ENCODE measurements around the gene GABPB1. TPM values are rescaled to one million over a fixed set of nuclear protein-coding genes. Genes with fewer than 3 reads are reported as not detected.
"Not testable (repeated sequence)": the region's sequence is repeated elsewhere in the genome, so short reads cannot be mapped to it uniquely, and the experiment has no call there.

GABPB1 gene
- total and polyA plus RNA-seq, 2 experiments from 2014 or later: 23.3 to 38.7 TPM

DNA sequence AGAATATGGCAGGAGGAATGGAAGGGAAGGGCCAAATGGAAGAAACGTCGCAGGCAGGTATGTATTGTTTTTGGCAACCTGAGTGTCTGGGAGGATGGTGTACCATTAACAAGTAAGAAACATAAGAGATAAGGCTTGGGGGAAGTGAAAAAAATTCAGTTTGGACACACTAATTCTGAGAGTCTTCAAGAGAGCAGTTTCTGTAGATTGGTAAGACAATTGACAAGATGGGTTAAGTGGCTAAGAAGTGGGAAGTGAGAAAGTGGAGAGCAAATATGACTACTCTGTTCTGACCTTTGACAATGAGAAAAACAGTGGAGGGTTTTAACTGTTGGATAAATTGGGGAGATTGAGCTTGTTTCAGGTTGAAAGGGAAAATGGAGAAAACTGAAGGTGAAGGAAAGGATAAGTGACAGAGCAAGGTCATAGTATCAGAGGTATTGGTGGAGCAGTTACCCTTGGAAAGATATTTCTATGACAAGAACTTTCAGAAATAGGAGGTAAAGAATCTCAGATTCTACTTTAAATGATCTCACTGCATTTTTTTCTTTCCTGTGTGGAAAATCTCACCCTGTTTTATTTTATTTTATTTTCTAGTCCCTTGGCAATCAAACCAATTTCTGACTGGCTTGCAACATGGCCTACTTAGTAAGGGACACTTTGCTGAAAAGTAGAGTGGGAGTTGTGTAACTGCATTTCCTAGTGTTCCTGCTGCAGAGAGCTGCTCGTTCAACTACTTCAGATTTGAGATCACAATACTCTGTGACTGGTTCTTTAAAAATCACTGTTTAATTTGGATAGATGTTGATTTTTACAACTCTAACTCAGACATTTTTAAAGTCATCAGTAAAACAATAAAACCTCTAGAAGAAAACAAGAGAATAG is 23.1 kb upstream of the GABPB1 start:
- Histone ChIP-seq H4K20me1 (ENCODE audit: insufficient read depth, poor library complexity, severe bottlenecking) (no peaks in the 10 kb centered on the region), H3K36me3 (replicated peaks; ENCODE audit: insufficient read depth, low read depth) (no peaks in the 10 kb centered on the region), H2AFZ (no peak overlapping the region), H3K9me3 (ENCODE audit: low read depth) (no peaks in the 10 kb centered on the region), H3K27me3 (no peaks in the 10 kb centered on the region), H3K9me2 (replicated peaks; ENCODE audit: insufficient read depth) (no peaks in the 10 kb centered on the region), H3K27ac (no peak overlapping the region), H3K4me1 (ENCODE audit: insufficient read depth) (no peaks in the 10 kb centered on the region), H3K4me3 (no peak overlapping the region), H3K79me2 (no peaks in the 10 kb centered on the region), H3K4me2 (no peak overlapping the region)
- WGBS (ENCODE audit: low lambda C conversion rate, missing lambda C conversion rate): 82% methylated on average over 3 of the region's 3 CpGs
- no peak for DNase-seq (ENCODE audit: low spot score)
- TF ChIP-seq, protein P1, sequence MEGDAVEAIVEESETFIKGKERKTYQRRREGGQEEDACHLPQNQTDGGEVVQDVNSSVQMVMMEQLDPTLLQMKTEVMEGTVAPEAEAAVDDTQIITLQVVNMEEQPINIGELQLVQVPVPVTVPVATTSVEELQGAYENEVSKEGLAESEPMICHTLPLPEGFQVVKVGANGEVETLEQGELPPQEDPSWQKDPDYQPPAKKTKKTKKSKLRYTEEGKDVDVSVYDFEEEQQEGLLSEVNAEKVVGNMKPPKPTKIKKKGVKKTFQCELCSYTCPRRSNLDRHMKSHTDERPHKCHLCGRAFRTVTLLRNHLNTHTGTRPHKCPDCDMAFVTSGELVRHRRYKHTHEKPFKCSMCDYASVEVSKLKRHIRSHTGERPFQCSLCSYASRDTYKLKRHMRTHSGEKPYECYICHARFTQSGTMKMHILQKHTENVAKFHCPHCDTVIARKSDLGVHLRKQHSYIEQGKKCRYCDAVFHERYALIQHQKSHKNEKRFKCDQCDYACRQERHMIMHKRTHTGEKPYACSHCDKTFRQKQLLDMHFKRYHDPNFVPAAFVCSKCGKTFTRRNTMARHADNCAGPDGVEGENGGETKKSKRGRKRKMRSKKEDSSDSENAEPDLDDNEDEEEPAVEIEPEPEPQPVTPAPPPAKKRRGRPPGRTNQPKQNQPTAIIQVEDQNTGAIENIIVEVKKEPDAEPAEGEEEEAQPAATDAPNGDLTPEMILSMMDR (IDR thresholded peaks at IDR 0.05; ENCODE audit: poor library complexity): no peak

- not testable (repeated sequence) for H3K79me2 ChIP-seq
Observed at GRCh38 chr15:50369564-50369963, 14.6 kb upstream of the GABPB1 start.

GRCh38 chr15:50365971-50366370 is 11.0 kb upstream of the GABPB1 start:
- H3K4me1 ChIP-seq (ENCODE audit: insufficient read depth): no peaks in the 10 kb centered on the region
- H3K4me2 ChIP-seq: no peak overlapping the region
- no peak overlapping the region for H2AFZ ChIP-seq
- peaks cover 3% of the 10 kb centered on the region for H3K79me2 ChIP-seq
- TF ChIP-seq EZH2 (IDR thresholded peaks at IDR 0.05; ENCODE audit: borderline replicate concordance) (no peak), EZH2phosphoT487 (IDR thresholded peaks at IDR 0.05; ENCODE audit: low read depth, severe bottlenecking, unreplicated experiment) (no peak)
- TF ChIP-seq, protein P1 (IDR thresholded peaks at IDR 0.05; ENCODE audit: poor library complexity): no peak
- H3K27ac ChIP-seq: no peak overlapping the region
- H3K4me3 ChIP-seq: no peak overlapping the region
- no peaks in the 10 kb centered on the region for H3K9me2 ChIP-seq (replicated peaks; ENCODE audit: insufficient read depth)
- no peaks in the 10 kb centered on the region for H4K20me1 ChIP-seq (ENCODE audit: insufficient read depth, poor library complexity, severe bottlenecking)
- no peak for DNase-seq (ENCODE audit: low spot score)
- no peaks in the 10 kb centered on the region for H3K9me3 ChIP-seq (ENCODE audit: low read depth)
- H3K27me3 ChIP-seq: no peaks in the 10 kb centered on the region
- no peaks in the 10 kb centered on the region for H3K36me3 ChIP-seq (replicated peaks; ENCODE audit: insufficient read depth, low read depth)

More at GRCh38 chr15:50369564-50369963, 14.6 kb upstream of the GABPB1 start:
- 92% methylated on average over 7 of the region's 8 CpGs for WGBS (ENCODE audit: low lambda C conversion rate, missing lambda C conversion rate)
- H3K27me3 ChIP-seq; H3K36me3 ChIP-seq (replicated peaks; ENCODE audit: insufficient read depth, low read depth); DNase-seq (ENCODE audit: low spot score); H3K4me1 ChIP-seq (ENCODE audit: insufficient read depth); H2AFZ ChIP-seq; H3K27ac ChIP-seq; H3K9me3 ChIP-seq (ENCODE audit: low read depth); H3K4me2 ChIP-seq; H3K9me2 ChIP-seq (replicated peaks; ENCODE audit: insufficient read depth); H3K4me3 ChIP-seq; H4K20me1 ChIP-seq (ENCODE audit: insufficient read depth, poor library complexity, severe bottlenecking): not testable (repeated sequence)

DNA sequence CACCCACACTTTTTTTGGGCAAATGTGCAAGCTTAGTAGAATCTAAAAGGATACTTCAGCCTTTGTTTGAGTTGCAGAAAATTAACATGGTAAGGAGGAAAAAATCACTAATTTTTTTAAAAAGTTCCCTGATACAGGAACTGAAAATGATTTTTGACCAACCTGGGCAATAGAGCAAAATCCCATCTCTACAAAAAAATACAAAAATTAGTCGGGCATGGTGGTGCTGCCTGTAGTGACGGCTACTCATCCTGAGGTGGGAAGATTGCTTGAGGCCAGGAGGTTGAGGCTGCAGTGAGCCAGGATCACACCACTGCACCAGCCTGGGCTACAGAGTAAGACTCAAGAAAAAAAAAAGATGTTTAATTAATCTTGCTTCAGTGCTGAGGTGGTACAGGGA is 10.6 kb upstream of the GABPB1 start:
- H3K4me3 ChIP-seq: no peak overlapping the region
- H3K27ac ChIP-seq: no peak overlapping the region
- no peaks in the 10 kb centered on the region for H3K9me2 ChIP-seq (replicated peaks; ENCODE audit: insufficient read depth)
- H3K79me2 ChIP-seq: peaks cover 6% of the 10 kb centered on the region
- no peaks in the 10 kb centered on the region for H4K20me1 ChIP-seq (ENCODE audit: insufficient read depth, poor library complexity, severe bottlenecking)
- H3K9me3 ChIP-seq (ENCODE audit: low read depth): no peaks in the 10 kb centered on the region
- 87% methylated on average over 2 of the region's 2 CpGs for WGBS (ENCODE audit: low lambda C conversion rate, missing lambda C conversion rate)
- no peak for DNase-seq (ENCODE audit: low spot score)
- TF ChIP-seq EZH2 (IDR thresholded peaks at IDR 0.05; ENCODE audit: borderline replicate concordance) (no peak), EZH2phosphoT487 (IDR thresholded peaks at IDR 0.05; ENCODE audit: low read depth, severe bottlenecking, unreplicated experiment) (no peak)
- TF ChIP-seq, protein P1 (IDR thresholded peaks at IDR 0.05; ENCODE audit: poor library complexity): no peak
- H3K36me3 ChIP-seq (replicated peaks; ENCODE audit: insufficient read depth, low read depth): no peaks in the 10 kb centered on the region
- H3K4me1 ChIP-seq (ENCODE audit: insufficient read depth): no peaks in the 10 kb centered on the region
- H3K27me3 ChIP-seq: no peaks in the 10 kb centered on the region
- H2AFZ ChIP-seq: no peak overlapping the region
- no peak overlapping the region for H3K4me2 ChIP-seq
